Measurements from ENCODE around the gene SUN3. TPM values are rescaled to one million over a fixed set of nuclear protein-coding genes. Genes with fewer than 3 reads are reported as not detected.
"Not testable (repeated sequence)": the region's sequence is repeated elsewhere in the genome, so short reads cannot be mapped to it uniquely, and the experiment has no call there.

SUN3 gene
- total RNA-seq, 1 donor from 2014 or later, result not detected

DNA sequence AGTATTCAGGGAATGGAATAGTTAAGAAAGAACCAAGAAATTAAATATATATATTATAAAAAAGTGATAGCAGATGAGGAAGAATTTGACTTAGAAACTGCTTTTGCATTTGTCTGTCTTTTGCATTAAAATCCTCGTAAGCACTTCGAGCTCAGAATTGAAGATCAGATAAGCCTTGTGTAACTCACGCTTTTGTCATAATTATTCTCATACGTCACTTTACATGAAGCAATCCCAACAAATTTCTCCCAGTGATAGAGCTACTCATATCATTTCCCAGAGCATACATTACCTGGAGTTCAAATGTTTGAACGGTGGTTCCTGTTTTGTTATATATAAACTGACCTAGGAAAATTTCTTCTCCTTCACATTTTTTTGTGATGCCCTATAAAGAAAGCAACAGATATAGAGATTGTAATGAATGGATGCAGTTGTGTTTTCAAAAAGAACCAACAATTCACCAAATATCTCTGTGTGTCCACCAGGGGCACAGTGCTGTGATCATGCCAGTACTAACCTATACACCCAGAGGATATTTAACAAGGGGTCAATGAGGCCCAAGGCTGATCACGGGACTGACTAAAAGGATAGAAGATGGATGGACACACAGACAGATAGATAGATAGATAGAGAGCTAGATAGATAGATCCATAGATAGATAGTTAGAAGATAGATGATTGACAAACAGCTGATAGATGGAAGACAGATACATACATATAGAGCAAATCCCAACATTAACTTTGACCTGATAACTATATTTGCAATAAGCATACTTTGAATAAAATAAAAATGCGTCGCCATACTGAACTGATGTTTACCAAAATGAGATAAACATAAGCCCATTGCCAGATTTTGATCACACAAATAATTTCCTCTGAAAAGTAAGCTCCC lies 40.2 kb downstream of the SUN3 start:
- Histone ChIP-seq H3K27me3 (no peaks in the 10 kb centered on the region), H3K36me3 (no peaks in the 10 kb centered on the region), H3K9me3 (no peaks in the 10 kb centered on the region), H3K27ac (no peak overlapping the region), H3K4me1 (no peaks in the 10 kb centered on the region), H3K4me3 (no peak overlapping the region)
- intact Hi-C loops (cut with DNase I), result no loop called here
- TF ChIP-seq, protein P1, sequence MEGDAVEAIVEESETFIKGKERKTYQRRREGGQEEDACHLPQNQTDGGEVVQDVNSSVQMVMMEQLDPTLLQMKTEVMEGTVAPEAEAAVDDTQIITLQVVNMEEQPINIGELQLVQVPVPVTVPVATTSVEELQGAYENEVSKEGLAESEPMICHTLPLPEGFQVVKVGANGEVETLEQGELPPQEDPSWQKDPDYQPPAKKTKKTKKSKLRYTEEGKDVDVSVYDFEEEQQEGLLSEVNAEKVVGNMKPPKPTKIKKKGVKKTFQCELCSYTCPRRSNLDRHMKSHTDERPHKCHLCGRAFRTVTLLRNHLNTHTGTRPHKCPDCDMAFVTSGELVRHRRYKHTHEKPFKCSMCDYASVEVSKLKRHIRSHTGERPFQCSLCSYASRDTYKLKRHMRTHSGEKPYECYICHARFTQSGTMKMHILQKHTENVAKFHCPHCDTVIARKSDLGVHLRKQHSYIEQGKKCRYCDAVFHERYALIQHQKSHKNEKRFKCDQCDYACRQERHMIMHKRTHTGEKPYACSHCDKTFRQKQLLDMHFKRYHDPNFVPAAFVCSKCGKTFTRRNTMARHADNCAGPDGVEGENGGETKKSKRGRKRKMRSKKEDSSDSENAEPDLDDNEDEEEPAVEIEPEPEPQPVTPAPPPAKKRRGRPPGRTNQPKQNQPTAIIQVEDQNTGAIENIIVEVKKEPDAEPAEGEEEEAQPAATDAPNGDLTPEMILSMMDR (IDR thresholded peaks at IDR 0.05), result no peak
- no peak for DNase-seq (ENCODE audit: low spot score in 2 of 2)

DNA sequence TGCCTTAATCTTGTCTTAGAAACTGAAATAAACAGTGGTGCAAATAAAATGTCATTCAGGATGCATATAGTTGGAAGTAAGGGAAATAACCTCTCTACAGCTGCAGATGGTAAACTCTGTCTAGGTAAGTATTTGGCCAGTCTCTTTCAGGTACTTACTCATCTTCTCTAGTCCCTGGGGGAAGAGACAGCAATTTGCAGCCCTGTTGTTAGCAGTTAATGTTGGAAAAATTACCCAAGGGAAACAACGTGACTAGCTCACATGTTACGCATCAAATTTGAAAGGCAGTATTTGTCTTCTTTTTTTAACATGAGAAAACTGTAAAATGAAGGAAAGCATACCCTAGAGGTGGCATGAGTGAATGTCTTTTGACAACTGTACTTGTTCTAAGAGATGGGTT lies 46.3 kb downstream of the SUN3 start:
- no peak for DNase-seq (ENCODE audit: low spot score in 2 of 2)
- Histone ChIP-seq H3K27me3 (no peaks in the 10 kb centered on the region), H3K36me3 (peaks cover 3 to 8% of the 10 kb centered on the region in 2 donors), H3K27ac (no peak overlapping the region), H3K4me1 (peaks cover 4 to 9% of the 10 kb centered on the region in 2 donors), H3K9me3 (no peaks in the 10 kb centered on the region), H3K4me3 (no peak overlapping the region)
- TF ChIP-seq, protein P1 (IDR thresholded peaks at IDR 0.05), result no peak
- intact Hi-C loops (cut with DNase I), result no loop called here

DNA sequence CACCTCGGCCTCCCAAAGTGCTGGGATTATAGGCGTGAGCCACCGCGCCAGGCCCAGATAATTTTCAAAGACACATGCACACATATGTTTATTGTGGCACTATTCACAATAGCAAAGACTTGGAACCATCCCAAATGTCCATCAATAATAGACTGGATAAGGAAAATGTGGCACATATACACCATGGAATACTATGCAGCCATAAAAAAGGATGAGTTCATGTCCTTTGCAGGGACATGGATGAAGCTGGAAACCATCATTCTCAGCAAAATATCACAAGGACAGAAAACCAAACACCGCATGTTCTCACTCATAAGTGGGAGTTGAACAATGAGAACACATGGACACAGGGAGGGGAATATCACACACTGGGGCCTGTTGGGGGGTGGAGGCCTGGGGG lies 48.3 kb downstream of the SUN3 start:
- H3K9me3 ChIP-seq; H3K27ac ChIP-seq; DNase-seq (ENCODE audit: low spot score in 2 of 2); H3K27me3 ChIP-seq; intact Hi-C loops (cut with DNase I); H3K4me3 ChIP-seq: not testable (repeated sequence)
- H3K4me1 ChIP-seq, result peaks cover 4 to 15% of the 10 kb centered on the region in 2 donors
- H3K36me3 ChIP-seq, result peaks cover 21 to 27% of the 10 kb centered on the region in 2 donors

DNA sequence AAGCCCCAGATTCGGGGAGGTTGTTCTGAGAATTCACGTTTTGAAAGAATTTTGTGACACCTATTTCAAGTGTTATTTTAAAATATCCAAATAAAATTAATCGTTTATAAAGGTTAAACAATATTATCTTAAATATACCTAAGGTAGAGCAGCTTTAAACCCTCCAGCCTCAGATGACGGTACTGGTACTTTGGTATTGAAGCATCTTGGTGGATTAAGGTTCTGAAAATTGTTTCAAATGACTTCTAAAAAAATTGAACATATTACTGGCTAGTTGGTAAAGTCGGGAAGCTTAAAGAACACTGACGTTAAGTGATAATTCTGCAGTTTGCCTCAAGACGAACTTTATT lies 49.1 kb downstream of the SUN3 start:
- TF ChIP-seq, protein P1 (IDR thresholded peaks at IDR 0.05), result no peak
- peaks cover 4 to 15% of the 10 kb centered on the region in 2 donors for H3K4me1 ChIP-seq
- H3K9me3 ChIP-seq, result no peaks in the 10 kb centered on the region
- no peak for DNase-seq (ENCODE audit: low spot score in 2 of 2)
- peaks cover 28 to 36% of the 10 kb centered on the region in 2 donors for H3K36me3 ChIP-seq
- peak overlapping the region; percentile 61 to 88 for H3K4me3 ChIP-seq
- no peaks in the 10 kb centered on the region for H3K27me3 ChIP-seq
- intact Hi-C loops (cut with DNase I), result loop anchor here (1.0 to 2.0 kb wide), 3 partner anchors 37 to 109 kb away; partner anchors contain the start of genes C7orf57 and UPP1
- H3K27ac ChIP-seq, result peak overlapping the region; percentile 87 to 89

DNA sequence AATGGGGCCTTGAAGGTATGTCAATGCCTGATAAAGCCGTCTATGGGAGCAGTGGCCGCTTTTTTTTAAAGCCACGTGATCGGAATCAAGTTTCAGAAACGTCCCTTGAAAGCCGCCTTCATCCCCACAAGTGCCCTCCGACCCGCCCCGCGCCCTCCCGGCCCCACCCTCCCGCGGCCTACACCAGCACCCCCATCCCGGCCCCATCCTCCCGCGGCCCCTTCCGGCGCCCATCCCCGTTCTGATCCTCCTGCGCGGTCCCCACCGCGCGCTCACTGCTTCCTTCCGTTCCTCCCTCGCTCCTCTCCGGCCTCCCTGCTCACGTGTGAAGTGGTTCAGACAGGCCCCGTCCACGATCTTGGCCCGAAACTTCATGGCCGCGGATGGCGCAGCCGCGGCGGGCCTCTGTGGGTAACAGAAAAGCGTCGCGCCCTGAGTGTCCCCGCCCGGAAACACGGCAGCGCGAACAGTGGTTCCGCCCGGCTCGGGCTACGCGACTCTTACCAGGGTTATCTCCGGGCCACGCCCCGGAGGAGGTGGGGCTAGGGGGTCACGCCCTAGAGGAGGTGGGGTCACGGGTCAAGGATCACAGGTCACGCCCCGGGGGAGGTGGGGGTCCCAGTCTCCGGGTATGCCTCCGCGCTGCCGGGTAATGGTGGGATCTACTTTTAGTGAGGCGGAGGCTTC lies 49.6 kb downstream of the SUN3 start, which contains the start of gene HUS1:
Gene HUS1 (minus strand): TSS at position 471 of the 687 bp plus-strand sequence. CDS start 96 bp downstream, at position 375.
- DNase-seq (ENCODE audit: low spot score in 2 of 2), result peak; percentile 71 to 96
- no peaks in the 10 kb centered on the region for H3K9me3 ChIP-seq
- H3K27me3 ChIP-seq, result no peaks in the 10 kb centered on the region
- H3K4me3 ChIP-seq, result peak within 1 kb of the TSS; percentile 61 to 88
- H3K27ac ChIP-seq, result peak within 1 kb of the TSS; percentile 87 to 89
- peaks cover 33 to 41% of the 10 kb centered on the region in 2 donors for H3K36me3 ChIP-seq
- H3K4me1 ChIP-seq, result peaks cover 4 to 15% of the 10 kb centered on the region in 2 donors
- TF ChIP-seq, protein P1 (IDR thresholded peaks at IDR 0.05), result no peak
- intact Hi-C loops (cut with DNase I), result loop anchor here (1.0 to 2.0 kb wide), 3 partner anchors 36 to 110 kb away; partner anchors contain the start of genes C7orf57 and UPP1
